ENCODE measurements around the gene SIAE.

- TF ChIP-seq E4F1 (IDR thresholded peaks at IDR 0.05; ENCODE audit: borderline replicate concordance, partially characterized antibody) (no peak), EZH2 (IDR thresholded peaks at IDR 0.05; ENCODE audit: borderline replicate concordance, control insufficient read depth, low read depth, low read length) (no peak), MTA2 (IDR thresholded peaks at IDR 0.05; ENCODE audit: low read depth) (no peak), CTCF (IDR thresholded peaks at IDR 0.05 in 2 of 3, conservative IDR thresholded peaks at IDR 0.05 in 1 of 3; ENCODE audit: control insufficient read depth in 2 of 3, extremely low read depth in 1 of 3, insufficient read depth in 1 of 3, low read depth in 3 of 3, low read length in 3 of 3) (no peak), POLR2A (IDR thresholded peaks at IDR 0.05; ENCODE audit: low read depth, low read length) (no peak), ZBTB33 (IDR thresholded peaks at IDR 0.05) (no peak), CHD1 (IDR thresholded peaks at IDR 0.05; ENCODE audit: low read depth, low read length) (no peak), HDAC6 (IDR thresholded peaks at IDR 0.05; ENCODE audit: unreplicated experiment) (no peak), REST (IDR thresholded peaks at IDR 0.05; ENCODE audit: low read depth, low read length) (no peak), MEF2A (IDR thresholded peaks at IDR 0.05; ENCODE audit: insufficient read depth, low read depth, low read length) (no peak)
Observed at GRCh38 chr11:124625504-124626168, 47.9 kb downstream of the SIAE start.
